NCI-H128 (cell line): ENCODE data around the gene NLRP9.

Experiments used
- DNase-seq: peaks from one replicate; lab custom pipeline; 2025; ENCODE audit not compliant: unreplicated experiment; lab: John Stamatoyannopoulos, UW

The NLRP9 gene

DNA sequence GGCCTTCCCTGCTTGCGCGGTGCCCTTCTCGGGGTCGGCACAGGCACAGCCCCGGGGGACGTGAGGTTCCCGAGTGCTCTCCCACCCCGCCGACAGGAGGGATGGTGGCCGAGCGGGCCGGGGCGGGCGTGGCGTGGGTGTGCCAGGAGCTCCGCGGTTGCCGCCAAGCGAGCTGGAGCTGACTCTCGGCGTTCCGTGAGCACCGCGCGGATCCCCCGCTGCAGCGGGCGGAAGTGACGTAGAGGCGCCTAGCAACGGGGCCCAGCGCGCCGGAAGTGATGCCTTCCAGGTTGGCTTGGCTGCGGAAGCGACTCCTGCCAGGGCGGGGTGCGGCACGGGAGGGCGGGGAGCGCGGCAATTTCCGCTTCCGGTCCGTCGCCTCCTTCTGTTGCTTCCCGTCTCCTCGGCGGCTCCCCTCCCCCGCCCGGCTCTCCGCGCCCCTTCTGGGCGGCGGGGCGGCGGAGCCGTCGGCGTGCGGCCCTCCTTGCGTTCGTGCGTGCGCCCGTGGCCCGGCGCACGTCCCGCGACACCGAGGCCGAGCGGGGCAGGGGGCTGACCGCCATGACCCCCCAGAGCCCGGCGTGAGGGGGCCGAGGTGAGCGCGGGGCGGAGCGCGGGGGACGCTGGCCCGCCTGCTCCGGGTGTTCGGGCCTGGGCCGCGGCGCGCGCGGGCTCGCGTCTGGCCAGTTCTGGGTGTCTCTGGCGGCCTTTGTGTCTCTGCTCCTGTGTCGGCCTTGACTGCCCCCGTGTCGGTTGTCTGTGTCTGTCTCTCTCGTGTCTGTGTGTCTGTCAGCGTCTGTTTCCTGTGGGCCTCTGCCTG, 63.2 kb downstream of the NLRP9 start, which contains the start of gene EPN1:
EPN1 (plus strand) TSS at position 386 of the 820 bp plus-strand sequence. CDS start 3,402 bp downstream, outside the sequence.
- DNase-seq, result peak; percentile 95

DNA sequence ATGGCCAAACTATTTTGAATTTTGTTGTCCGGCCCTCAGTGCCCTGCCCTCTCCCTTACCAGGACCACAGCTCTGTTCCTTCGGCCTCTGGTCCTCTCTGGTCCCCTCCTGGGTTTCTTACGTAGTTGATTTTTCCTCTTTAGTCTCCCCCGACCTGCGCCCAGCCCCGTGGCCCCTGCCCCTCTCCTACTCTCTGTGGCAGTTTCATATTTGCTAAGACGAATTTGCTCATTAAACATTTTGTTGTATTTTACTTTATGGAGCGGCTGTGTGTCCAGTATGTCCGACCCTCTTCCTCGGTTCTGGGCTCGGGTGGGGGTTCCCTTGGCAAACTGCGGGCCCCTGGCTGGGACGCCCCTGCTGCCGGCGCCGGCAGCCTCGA, 63.8 kb downstream of the NLRP9 start:
- DNase-seq, result no peak

DNA sequence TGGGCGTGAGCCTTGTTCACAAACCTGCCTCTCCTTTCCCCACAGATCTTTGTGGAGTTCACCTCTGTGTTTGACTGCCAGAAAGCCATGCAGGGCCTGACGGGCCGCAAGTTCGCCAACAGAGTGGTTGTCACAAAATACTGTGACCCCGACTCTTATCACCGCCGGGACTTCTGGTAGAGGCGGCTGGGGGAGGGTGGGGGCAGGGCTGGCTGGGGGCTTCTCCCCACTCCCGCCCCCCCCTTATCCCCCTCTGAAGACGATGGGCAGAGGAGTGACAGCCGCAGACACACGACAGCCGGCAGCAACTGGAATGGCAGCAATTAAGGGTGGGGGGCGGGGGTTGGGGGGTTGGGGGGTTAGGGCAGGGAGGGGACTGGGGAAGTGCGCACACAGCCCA, 64.3 kb downstream of the NLRP9 start:
- no peak for DNase-seq

DNA sequence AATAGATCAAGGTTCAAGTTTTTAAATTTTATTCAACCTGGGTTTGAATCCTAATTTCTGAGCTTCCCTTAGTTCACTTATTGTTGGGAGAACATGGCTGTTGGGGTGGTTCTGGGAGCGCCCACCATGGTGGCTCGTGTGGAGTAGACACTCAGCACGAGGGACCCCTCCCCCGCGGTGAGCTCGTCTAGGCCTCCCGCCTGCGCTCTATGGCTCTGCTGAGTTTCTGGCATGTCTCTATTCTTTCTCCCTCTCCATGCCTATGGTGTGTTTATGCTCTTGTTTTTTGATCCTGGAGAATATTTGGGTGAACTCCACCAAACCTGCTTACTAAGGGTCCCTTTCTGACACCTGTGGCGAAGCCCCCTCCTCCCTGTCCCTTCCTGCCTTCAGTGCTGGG, 64.7 kb downstream of the NLRP9 start:
- DNase-seq, result no peak

DNA sequence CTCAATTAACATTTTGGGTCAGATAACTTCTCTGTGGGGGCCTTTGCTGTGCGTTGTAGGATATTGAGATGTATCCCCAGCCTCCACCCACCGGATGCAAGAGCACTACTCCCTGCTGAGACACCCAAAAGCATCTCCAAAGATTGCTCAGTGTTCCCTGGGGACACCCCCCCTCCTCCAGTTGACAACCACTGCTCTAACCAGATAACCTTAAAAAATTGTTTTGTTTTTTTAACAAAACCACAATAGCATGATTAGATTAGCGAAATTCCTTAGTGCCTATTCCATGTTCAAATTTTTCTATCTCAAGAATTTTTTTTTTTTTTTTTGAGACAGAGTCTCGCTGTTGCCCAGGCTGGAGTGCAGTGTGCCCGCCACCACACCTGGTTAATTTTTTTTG, 65.8 kb downstream of the NLRP9 start:
- DNase-seq, result no peak

DNA sequence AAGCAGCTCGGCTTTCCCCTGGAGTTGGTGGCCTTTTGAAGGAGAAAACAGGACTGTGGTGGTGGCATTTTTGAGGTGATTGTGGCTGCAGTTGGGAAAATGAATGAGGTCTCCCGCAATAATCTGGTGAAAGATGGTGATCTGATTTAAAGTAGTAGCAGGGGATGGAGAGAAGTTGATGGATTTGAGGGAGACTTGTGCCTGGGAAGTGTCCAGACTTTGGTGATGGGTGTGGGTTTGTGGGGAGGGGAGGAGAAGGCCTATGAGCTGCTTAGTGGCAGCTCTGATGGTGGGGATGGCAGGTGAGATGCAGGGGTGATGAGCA, 67.2 kb downstream of the NLRP9 start:
- DNase-seq, result no peak

DNA sequence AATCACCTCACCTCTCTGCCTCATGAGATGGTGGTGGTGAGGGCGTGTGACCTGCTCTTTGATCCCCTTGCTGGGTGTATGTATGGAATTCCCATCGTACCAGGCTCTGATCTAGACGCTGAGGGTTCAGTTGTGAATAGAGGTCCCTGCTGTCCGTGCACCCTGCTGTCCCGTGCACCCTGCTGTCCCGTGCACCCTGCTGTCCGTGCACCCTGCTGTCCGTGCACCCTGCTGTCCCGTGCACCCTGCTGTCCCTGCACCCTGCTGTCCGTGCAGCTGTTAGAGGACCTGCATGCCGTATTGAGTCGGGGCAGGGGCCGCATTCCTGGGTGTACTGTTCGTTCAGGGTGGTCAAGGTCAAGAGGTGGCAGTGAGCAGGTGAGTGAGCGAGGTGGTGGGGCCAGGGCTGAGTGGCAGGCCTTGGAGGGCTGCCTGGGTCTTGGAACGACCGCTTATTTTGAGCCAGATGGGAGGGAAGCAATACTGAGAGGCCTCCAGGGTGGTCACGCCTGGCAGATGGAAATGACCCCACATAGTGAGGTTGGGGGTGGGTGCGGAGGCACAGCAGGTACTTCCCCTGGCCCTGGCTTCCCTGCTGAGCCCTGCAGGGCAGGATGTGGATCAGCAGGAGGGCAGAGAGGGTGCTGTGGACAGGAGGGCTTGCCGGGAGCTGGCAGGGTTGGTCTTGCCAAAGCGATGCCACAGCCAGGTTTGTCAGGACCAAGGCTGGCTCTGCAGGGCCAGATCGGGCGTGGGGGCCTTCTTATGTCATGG, 67.7 kb downstream of the NLRP9 start:
- DNase-seq, result no peak

DNA sequence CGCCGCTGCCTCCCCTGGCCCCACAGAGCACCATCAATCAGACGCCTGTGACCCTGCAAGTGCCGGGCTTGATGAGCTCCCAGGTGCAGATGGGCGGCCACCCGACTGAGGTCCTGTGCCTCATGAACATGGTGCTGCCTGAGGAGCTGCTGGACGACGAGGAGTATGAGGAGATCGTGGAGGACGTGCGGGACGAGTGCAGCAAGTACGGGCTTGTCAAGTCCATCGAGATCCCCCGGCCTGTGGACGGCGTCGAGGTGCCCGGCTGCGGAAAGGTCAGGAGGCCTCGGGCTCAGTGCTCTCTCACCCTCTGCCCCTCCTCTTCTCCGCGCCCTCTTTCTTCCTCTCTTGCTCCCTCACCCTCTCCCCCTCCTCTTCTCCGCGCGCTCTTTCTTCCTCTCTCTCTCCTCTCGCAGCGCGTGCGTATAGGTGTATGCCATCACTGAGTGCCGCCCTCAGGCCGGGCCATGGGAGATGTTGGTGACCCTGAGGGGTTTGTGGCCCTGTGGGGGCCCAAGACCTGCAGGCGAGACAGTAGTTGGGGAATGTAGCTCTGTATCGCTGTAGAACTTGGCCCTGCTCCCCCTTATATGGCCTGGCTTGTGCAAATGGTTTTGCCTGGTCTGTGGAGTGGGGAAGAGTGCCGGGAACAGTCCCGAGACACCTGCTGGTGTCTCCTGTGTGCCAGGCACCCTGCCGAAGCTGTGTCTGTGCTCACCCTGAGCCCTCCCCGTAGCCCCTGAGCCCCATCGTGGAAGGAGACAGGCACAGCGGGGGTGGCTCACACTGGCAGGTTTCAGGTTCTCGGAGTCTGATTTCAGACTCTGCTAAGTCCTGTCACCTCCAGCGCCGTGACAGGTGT, 68.6 kb downstream of the NLRP9 start:
- DNase-seq, result no peak

DNA sequence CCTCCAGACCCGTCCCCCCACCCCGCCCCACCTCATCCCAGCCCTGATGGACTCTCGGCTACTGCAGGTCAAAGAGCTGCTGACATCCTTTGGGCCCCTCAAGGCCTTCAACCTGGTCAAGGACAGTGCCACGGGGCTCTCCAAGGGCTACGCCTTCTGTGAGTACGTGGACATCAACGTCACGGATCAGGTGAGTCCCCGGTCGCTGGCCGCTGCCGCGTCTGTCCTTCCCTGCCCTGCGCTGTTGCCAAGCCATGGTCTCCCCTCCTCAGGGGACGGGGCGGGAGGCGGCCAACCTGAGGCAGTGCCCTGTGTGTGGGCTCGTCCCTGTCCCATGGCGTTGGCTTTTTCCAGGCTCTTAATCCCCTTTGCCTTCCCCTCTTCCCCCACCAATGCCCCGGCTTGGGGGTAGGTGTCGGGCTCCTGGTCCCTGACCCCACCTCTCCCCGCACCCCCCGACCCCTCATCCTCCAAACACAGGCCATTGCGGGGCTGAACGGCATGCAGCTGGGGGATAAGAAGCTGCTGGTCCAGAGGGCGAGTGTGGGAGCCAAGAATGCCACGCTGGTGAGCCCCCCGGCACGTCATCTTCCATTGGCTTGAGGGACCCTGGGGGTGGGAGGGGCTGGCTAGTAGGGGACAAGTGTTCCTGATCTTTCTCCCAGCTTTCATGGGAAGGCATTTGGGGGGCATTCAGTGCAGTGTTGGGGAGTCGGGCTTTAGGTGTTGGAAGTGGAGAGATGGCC, 69.4 kb downstream of the NLRP9 start:
- no peak for DNase-seq

DNA sequence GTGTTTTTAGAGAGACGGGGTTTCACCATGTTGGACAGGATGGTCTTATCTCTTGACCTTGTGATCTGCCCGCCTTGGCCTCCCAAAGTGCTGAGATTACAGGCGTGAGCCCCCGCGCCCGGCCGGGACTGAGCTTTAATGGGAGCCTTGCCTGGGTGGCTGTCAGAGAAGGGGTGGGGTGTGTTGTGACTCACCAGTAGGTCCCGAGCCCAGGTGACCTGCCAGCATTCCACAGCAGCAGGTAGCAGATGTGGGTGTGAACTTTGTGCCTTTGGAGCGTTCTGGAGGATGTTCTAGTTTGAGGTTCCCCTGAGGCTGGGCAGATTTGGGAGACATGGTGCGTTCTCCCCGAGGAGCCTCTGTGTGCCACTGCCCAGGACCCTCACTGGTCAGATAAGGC, 70.2 kb downstream of the NLRP9 start:
- DNase-seq, result no peak

DNA sequence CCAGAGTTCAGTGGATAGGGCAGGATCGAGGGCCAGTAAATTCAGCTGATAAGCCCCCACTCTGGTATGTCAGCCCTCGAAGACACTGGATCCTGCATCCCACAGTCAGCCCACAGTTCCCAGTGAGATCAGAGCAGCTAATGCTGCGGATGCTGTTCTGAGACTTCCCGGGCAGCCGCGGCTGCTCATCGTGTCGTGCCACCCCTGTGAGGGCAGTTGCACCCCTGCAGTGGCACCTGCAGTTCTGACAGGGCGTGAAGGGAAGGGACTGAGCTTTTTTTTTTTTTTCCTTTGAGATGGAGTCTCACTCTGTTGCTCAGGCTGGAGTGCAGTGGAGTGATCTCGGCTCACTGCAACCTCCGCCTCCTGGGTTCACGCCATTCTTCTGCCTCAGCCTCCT, 70.7 kb downstream of the NLRP9 start:
- DNase-seq, result no peak

DNA sequence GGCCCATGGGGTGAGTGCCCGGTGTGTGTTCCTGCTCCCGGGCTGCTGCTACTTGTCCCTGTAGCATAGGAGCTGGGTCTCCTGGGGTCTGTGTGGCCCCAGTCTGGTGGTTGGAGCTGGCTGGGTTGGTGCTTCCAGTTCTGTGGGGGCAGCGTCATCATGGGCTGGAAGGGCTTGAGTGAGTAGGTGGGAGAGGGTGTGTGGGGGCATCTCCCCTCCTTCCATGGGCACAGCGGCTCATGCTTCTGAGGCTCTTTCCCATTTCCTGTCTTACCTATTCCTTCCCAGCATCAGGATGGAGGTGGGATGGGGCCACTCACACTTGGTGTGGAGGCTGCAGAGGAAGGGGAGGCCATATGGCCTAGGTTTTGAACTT, 71.2 kb downstream of the NLRP9 start:
- DNase-seq, result no peak

DNA sequence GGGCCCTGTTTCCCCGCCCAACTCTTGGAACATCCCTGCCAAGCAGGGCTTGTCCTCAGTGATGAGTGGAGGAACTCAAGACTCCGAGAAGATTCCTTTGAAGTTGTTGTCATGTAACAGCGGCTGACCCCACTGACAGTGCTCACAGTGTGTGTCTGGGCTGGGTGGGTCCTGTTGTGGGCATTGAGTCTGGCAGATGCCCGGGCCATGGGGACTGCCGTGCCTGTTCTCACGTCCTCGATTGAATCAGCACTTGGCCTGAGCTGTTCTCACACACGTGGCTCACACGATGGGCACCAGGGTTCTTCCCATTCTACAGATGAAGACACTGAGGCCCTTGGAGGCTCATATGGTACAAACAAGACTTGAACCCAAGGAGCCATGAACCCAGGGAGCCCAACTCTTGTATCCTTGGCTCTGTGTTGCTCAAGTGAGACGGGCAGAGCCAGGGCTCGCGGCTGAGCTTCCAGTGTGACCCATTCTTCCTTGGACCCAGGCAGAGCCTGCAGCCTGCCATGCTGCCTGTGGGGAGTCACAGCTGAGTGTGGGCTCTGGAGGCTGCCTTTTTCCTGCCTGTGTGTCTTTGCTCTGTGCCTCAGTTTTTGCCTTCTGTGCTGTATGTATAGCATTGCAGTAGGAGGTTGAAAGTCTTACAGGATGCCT, 71.7 kb downstream of the NLRP9 start:
- no peak for DNase-seq

DNA sequence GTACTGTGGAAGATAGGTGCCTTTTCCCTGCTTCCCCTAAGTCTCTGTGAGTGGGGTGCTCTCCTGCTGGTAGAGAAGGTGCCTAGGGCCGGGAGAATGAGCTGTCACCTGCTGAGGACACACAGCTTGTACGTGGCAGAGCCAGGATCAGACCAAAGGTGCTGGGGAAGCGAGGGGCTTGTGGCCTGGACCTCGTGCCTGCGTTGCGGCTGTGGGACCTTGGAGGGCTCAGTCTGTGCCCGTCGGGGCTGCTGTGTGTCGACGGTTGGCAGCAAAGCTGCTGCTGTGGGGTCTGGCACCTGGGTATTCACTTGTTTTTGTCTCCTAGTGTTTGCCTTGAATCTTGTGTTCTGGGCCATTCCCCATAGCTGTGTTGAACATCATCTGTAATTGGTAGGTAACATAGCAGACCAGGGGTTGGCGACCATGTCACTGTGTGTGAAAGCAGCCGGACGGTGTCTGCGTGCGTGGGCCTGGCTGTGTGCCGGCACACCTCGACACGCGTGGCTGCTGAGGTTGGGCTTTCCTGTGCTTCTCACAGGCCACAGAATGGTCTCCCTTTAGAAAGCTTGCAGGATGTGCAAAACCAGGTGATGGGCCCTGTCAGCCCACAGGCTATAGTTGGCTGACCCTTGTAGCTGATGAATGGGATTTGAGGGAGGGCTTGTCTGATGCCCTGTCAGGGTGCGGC, 74.2 kb downstream of the NLRP9 start:
- DNase-seq, result no peak

DNA sequence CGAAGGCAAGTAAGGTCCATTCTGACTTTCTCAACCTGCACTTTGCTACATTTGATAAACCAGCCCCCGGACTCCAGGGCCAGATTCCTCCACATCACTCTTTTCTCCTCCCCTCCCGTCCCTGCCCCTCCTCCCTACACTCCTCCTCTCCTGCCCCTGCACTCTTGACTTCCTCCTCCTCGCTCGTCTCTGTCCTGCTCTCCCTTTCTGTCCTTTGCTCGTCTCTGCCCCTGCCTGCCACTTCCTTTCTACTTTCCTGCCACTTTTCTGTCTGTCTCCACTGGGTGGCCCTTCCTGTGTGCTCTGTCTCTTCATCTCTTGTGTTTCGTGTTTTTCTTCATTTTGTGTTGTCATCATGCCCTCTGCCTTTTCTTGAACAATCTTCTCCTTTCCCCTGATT, 76.4 kb downstream of the NLRP9 start:
- no peak for DNase-seq

DNA sequence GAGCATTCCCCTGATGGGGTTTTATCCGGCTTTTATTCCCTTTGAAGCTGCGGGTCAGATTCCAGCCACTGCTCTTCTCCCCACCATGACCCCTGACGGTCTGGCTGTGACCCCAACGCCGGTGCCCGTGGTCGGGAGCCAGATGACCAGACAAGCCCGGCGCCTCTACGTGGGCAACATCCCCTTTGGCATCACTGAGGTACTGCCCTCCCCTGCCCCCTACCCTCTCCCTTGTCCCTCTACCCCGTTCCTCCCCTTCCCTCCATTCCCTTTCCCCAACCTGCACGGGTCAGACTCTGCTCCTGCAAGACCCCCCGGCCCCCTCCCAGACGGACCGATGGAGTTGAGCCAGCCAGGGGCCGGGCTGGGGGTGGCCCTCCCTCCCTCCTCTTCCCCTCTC, 77.2 kb downstream of the NLRP9 start:
- no peak for DNase-seq

DNA sequence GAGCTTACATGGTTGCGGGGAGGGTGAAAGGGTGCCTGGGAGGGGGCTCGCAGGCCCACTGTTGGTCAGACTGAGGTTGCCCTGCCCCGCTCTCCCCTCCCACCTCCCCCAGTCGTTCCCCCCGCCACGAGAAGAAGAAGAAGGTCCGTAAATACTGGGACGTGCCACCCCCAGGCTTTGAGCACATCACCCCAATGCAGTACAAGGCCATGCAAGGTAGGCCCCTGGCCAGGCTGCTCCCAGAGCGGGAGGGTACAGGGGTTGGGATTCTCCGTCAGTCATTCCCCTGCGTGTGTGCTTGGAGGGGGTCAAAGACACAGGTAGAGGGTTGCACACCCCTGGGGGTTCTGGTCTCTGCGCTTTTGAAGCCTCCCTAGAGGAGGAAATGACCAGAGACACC, 77.8 kb downstream of the NLRP9 start:
- no peak for DNase-seq

DNA sequence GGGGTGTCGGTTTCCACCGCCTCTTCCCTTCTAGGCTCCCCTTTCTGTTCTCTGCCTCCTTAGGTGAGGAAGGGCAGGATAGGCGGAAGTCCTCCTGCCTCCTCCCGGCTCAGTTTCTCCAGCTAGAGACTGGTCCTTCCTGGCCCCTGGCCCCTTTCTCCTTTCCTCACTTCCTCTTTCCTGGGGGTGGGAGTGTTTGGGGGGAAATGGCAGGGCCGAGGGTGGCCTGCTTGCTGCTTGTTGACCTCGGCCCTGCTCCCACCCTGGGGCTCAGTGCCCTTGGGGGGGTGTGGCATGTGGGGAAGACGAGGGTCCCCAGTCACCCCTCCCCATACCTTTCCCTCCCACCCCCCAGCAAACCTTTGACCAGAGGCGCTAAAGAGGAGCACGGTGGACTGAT, 78.4 kb downstream of the NLRP9 start:
- no peak for DNase-seq

DNA sequence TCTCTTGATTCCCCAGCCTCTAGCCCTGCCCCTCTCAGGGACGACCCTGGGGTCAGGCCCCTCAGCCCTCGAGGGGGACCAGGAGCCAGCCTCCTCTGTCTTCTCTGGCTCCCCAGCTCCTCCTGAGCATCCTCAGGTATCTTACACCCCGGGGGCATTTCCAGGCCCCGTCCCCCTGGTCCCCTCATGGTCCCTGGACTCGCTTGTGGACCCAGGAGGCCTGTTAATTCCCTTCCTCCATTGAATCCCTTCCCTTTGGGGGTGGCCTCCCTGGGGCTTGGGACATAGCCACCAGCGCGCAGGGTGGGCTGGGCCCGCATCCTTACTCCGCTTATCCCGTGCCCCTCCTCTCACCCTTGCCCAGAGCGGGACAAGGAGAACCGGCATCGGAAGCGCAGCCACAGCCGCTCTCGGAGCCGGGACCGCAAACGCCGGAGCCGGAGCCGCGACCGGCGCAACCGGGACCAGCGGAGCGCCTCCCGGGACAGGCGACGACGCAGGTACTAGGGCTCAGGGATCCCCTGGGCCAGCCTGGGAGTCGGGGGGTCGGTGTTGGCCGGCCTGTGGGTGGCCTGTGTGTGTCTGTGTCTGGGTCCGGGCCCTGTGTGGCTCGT, 79.2 kb downstream of the NLRP9 start:
- no peak for DNase-seq
